ENCODE results near the gene COL26A1. TPM values are rescaled to one million over a fixed set of nuclear protein-coding genes. Genes with fewer than 3 reads are reported as not detected.
"Not testable (repeated sequence)": the region's sequence is repeated elsewhere in the genome, so short reads cannot be mapped to it uniquely, and the experiment has no call there.

Gene COL26A1
- total RNA-seq, 1 donor from 2014 or later, result 1.4 TPM

DNA sequence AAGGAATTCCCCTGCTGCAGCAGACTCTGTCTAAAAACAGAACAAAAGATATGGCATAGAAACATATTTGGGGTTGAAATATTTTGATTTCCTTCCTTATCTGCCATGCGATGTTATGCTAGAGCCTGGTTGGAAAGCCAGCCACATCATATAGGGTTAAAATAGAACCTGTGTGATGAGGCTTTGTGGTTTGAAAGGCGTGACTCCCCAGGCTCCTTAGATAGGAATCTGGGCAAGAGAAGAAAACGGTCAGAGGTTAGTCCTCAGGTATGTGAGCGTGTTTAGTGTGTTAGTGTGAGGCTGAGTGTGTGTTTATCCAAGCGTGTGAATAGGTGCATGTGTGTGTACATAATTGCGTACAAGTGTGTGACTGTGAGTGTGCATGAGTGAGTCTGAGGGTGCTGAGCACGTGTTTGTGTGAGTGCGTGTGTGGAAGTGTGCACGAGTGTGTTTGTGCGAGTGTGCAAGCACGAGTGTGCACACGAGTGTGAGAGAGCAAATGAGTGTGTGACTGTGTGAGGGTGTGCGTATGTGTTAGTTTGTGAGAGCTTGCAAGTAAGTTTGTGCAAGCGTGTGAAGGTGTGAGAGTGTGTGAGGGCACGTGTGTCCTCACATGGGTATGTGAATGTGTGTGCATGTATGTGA, 79.9 kb downstream of the COL26A1 start:
- no peak for DNase-seq (ENCODE audit: low spot score)

GRCh38 chr7:101450064-101450463, 87.4 kb downstream of the COL26A1 start:
- no peak for DNase-seq (ENCODE audit: low spot score)

- no peak for DNase-seq (ENCODE audit: low spot score)
Measured at GRCh38 chr7:101453617-101454016, 90.9 kb downstream of the COL26A1 start.

DNA sequence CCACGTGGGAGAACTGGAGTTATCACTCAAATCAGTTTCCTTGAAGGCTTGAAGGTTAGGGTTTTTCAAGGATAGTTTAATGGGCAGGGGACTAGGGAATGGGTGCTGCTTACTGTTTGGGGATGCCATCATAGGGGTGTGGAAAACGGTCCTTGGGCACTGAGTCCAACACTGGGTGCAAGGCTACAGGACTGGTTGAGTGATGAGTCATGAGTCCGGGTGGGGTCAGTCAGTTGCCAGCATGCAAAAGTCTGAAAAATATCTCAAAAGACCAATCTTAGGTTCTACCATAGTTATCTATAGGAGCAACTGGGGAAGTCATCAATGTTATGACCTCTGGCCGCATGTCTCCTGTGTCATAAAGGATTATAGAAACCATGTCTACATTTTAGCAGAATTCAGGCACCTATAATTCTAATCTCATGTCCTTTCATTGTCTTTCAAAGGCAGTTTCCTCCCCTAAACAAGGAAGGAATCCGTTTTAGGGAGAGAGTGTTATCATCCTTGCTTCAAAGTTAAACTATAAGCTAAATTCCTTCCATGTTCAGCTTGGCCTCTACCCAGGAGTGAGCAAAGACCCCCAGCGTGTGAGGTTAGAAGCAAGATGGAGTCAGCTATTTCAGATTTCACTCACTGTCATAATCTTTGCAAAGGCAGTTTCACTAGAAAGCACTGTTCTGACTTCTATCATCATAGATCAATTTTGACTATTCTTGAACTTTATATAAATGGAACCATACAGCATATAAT, 94.5 kb downstream of the COL26A1 start:
- DNase-seq (ENCODE audit: low spot score), result peak; percentile 14

- DNase-seq (ENCODE audit: low spot score), result no peak
Measured at GRCh38 chr7:101465131-101465530, 102.5 kb downstream of the COL26A1 start.

DNA sequence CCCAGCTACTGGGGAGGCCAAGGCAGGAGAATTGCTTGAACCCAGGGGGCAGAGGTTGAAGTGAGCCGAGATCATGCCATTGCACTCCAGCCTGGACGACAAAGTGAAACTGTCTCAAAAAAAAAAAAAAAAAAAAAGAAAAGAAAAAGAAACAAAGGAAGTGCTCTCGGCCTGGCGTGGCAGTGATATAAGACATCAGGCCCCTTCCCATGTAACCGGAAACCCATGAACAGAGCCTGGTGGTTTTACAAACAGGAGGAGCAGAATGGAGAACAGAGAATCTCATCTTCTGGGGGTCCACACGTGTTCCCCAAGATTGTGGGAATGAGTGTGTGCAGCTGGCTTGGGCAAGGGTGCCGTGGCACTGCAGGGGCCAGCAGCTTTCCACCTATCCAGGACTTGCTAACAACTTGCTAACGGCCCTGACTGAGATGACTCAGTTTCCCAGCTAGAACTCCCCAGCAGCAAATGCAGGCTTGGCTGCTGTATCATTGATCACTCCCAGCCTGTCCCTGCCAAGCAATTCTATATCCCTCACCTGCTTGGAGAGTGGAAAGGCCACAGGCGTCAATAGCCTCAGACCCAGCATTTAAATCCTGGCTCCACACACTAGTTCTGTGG, 103.0 kb downstream of the COL26A1 start:
- DNase-seq (ENCODE audit: low spot score), result no peak

DNA sequence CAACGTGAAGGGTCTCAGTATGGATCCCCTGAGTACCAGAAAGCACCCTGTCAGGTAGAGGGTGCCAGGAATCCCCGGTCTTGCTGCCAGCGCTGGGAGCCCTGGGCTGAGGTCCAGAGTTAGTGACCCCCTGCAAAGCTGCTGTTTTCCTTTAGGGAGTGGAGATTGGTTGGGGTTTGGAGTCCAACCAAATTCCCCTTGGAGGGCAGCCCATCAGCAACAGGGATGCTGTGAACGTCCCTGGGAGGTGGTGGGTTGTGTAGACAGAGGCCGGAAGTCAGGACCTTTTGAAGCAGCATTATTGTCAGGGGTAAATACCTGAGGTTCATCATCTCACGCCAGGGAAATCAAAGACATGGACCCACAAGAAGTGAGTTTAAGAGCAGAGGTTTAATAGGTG, 104.2 kb downstream of the COL26A1 start:
- no peak for DNase-seq (ENCODE audit: low spot score)

DNA sequence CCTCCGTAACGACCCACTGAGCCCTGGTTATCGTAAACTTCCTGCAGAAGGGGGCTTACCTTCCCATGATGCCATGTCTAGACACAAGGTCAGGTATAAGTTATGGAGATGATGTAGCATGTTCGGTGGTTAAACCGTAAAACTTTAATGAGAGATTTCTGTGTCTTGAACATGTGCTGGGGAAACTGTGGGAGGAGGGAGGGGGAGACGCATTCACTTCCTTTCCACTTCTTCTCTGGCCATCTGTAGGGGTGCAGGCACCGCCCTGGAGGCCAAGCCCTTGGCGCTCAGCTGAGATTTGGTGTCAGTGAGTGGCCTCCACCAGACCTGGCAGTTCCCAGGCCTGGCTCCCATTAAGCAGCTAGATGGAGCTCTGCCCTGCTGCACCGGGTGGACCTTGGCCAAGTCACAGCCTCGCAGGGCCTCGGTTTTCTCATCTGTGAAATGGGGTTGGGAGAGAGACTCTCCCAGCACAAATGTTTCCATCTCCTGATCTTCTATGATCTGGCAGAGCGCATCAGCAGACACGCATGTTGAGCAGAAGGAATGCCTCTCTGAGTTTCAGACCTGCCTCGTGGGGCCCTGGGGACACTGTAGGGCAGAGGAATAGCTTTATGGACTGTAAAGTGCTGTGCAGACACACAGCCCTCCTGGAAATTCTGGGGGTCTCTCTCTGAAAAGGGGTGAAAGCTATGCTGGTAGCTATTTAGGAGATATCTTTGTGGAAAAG, 106.0 kb downstream of the COL26A1 start:
- no peak for DNase-seq (ENCODE audit: low spot score)

GRCh38 chr7:101470668-101471487, 108.2 kb downstream of the COL26A1 start:
- DNase-seq (ENCODE audit: low spot score), result no peak

GRCh38 chr7:101474178-101474577, 111.5 kb downstream of the COL26A1 start:
- no peak for DNase-seq (ENCODE audit: low spot score)

DNA sequence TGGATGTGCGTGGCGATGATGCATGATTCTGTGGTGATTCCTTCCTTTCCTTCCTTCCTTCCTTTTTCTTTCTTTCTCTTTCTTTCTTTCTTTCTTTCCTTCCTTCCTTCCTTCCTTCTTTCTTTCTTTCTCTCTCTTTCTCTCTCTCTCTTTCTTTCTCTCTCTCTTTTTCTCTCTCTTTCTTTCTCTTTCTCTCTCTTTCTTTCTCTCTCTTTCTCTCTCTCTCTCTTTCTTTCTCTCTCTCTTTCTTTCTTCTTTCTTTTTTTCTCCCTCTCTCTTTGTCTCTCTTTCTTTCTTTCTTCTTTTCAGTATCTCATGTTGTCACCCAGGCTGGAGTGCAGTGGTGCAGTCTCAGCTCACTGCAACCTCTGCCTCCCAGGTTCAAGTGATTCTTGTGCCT, 113.0 kb downstream of the COL26A1 start:
- DNase-seq (ENCODE audit: low spot score), result not testable (repeated sequence)

GRCh38 chr7:101479217-101479616, 116.5 kb downstream of the COL26A1 start:
- no peak for DNase-seq (ENCODE audit: low spot score)

DNA sequence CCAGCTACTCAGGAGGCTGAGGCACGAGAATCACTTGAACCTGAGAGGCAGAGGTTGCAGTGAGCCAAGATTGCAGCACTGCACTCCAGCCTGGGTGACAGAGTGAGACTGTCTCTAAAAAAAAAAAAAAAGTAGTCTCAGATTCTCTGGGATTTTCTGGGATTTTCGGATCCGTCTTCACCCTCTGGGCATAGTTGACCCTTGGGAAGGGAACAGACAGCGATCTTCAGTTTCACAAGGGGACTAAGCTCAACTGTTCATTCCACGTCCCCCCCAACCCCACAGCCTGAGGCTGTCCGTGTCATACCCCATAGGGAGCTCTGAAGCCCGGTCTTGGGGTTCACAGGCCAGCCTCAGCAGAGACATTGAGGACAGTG, 123.4 kb downstream of the COL26A1 start:
- not testable (repeated sequence) for DNase-seq (ENCODE audit: low spot score)

DNA sequence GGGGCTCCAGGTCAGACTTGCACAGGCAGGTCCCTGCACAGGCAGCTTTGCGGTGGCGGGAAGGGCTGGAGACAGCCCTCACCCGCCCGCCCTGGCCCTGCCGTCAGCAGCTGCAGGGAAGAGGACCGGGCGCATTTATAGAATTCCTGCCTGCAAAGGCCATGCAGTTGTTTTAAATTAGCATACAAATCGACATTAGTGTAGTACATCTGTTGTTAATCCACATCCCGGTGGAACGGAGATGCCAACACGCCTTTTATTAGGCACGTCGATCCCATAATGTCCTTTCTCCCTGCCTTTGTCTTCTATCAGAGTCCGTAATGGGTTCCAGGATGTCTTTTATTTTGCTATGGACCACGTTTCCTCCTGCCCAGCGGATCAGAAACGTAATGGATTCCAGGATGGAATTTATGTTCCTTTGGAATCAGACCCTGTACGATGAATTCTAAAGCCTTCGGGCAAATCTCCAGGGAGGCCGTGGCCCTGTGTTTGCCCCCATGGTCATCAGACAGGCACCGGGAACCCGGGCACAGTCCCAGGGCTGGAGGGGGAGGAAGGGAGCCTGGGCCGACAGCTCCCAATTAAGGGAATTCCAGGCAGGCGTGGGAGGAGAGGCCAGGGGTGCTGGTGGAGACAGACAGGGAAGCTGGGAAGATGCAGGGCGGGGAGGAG, 123.9 kb downstream of the COL26A1 start:
- peak; percentile 43 for DNase-seq (ENCODE audit: low spot score)

DNA sequence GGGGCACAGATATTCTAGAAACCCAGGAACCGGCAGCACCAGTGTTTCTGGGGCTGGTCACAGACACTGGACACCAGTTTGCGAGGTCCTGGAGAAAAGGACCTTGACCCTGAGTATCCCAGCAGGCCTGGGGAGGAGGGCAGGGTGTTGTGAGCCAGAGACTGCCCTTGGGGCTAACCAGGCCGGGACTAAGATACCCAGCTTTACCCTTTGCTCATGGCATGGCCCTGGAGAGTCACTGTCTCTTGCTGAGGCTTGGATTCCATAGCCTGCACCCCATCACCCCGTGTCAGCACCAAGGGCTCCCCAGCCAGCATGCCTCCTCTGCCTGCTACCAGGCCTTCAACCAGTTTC, 124.4 kb downstream of the COL26A1 start:
- DNase-seq (ENCODE audit: low spot score), result no peak

GRCh38 chr7:101487753-101488152, 125.1 kb downstream of the COL26A1 start:
- no peak for DNase-seq (ENCODE audit: low spot score)

- no peak for DNase-seq (ENCODE audit: low spot score)
Measured at GRCh38 chr7:101488826-101489572, 126.3 kb downstream of the COL26A1 start.

GRCh38 chr7:101490439-101490838, 127.8 kb downstream of the COL26A1 start:
- not testable (repeated sequence) for DNase-seq (ENCODE audit: low spot score)

GRCh38 chr7:101491442-101491841, 128.8 kb downstream of the COL26A1 start:
- DNase-seq (ENCODE audit: low spot score), result not testable (repeated sequence)

Measured in umbilical cord (tissue), 2 donors.